Middle frontal gyrus (tissue), 1 donor: ENCODE measurements around the gene SSH3.

Experiments
- DNase-seq: peaks from one replicate; pipeline ENCODE4 v3.0.0-alpha.2; 2015; ENCODE audit warnings: low spot score; ENCODE audit errors: extremely low spot score

SSH3 gene

DNA sequence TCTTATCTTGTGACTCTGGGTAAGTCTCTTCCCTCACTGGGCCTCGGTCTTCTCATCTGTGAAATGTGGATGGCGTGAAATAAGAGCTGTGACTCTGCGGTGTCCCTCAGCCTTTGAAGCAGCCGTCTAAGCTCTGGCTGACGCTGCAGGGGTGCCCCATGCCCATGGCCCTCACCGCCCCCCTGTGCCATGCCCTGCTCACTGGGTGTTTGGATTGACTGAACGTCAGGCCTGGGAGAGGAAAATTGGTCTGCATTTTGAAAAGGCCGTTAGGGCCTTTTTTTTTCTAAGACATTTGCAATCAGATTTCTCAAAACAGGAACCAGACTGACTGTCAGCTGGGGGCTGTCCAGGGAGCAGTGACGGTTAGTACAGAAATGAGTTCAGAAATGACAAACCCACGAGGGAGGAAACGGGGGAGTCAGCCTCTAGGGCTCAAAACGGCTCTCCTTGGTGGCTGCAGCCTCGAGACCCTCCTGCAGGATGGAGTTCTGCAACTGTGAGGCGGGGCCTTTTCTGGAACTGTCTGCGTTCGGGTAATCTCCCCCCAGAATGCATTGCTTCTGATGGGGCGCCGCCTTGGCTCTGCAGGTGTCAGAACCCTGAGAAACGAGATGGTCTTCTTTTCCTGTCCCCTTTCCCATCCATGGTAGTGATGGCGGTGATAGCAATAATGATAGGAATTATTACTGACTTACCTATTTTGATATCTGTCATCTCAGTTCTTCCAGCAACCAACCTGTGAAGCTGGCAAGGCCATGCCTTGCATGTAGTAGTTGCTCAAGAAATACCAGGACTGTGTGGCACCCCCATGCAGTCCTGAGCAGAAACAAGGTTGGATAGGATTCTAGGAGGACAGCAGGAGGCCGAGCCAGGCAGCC is 35.0 kb upstream of the SSH3 start:
- no peak for DNase-seq

DNA sequence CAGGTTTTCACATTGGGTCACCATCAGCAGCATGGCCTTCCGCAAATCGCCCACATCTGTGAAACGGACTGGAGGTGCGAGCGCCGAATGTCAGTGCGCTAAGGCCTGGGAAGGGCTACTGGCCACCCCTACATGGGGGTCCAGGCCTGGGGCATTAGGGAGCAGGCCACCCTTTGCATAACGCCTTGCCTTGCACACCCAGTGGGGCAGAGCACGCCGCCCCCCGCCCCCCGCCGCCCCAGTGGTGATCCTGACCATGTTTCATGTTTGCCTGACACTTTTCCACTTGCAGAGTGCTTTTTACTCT is 34.4 kb upstream of the SSH3 start:
- no peak for DNase-seq

DNA sequence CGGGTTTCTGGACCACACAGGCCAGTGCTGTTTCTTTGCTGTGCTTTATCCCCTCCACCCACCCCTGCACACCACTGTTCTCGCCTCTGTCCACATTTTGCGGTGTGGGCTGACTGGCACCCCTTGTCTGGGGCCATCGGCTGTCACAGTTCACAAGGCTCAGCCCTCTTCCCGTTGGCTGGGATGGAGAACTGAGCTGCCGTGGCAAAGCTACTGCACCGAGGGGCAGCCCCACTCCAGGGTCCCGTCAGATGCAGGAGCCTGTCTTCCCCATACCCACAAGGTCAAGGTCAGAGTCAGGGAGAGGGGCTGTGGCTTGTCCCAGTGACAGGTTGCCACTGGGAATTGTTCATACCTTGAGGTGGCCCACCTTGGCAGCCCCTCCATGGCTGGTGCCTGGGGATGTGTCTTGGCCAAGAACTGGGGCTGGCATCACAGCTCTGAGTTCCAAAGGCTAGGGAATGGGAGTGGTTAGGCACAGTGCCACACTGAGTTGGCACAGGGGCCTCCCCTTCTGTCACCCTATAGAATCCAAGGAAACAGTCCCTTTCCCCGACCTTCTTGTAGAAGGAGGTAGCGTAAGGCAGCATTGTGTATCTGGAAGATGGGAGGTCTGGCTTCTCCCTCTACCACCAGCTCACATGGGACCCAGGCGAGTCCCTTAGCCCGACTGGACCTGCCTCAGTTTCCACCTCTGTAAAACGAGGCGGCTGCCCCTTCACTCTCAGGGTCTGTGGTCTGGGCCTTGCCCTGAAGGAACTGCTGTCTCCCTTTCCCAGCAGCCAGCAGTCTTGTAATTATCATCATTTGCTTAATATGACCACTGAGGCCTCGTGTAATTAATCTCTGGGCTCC is 33.7 kb upstream of the SSH3 start:
- no peak for DNase-seq

DNA sequence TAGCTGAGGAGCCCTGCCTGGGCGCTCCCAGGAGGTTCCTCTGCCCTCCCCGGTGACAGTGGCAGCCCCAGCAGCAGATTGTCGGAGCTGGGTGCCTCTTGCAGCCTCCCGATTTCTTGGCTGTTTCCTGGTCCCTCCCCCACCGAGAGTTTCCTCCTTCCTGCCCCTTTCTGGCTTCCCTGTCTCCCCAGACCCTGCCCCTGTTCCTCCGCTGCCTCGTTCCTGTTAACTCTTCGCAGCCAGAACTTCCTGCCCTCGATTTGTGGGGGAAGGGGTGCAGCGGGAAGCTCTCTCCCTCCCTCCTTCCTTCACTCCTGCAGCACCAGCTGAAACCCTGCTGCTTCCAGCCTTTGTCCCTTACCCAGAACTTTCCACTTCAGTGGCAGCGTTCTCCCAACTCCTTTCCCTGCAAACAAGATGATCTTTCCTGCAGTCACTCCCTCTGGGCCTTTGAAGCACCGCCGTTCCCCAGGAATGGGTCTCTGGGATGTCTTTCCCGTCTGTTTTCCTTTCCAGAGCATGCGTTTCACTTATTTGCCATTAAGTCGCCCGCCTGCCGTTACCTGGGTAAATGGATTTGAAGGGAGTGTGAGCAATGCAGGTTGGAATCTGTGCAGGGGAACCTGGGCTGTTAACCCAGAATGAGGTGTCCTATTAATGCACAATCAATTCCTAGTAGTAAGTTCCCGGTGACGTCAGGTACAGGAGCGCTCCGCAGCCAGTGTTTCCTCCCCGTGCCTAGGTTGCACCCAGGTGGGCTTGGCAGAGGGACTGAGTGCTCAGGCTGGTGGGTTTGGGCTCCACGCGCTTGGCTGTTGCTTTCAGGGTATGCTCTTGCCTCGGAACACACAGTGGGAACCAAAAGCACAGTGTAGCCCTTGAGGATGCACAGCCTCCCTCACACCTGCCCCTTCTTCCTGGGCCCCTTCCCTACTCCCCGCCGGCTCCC is 32.8 kb upstream of the SSH3 start:
- DNase-seq: no peak

- DNase-seq: no peak
Measured at GRCh38 chr11:67271205-67271540, 32.2 kb upstream of the SSH3 start.

GRCh38 chr11:67271541-67272284 is 31.6 kb upstream of the SSH3 start:
- no peak for DNase-seq

GRCh38 chr11:67272327-67273259 is 30.7 kb upstream of the SSH3 start:
- no peak for DNase-seq

GRCh38 chr11:67273260-67273990 is 29.9 kb upstream of the SSH3 start:
- DNase-seq: no peak

- no peak for DNase-seq
Measured at GRCh38 chr11:67274768-67275605, 28.3 kb upstream of the SSH3 start.

DNA sequence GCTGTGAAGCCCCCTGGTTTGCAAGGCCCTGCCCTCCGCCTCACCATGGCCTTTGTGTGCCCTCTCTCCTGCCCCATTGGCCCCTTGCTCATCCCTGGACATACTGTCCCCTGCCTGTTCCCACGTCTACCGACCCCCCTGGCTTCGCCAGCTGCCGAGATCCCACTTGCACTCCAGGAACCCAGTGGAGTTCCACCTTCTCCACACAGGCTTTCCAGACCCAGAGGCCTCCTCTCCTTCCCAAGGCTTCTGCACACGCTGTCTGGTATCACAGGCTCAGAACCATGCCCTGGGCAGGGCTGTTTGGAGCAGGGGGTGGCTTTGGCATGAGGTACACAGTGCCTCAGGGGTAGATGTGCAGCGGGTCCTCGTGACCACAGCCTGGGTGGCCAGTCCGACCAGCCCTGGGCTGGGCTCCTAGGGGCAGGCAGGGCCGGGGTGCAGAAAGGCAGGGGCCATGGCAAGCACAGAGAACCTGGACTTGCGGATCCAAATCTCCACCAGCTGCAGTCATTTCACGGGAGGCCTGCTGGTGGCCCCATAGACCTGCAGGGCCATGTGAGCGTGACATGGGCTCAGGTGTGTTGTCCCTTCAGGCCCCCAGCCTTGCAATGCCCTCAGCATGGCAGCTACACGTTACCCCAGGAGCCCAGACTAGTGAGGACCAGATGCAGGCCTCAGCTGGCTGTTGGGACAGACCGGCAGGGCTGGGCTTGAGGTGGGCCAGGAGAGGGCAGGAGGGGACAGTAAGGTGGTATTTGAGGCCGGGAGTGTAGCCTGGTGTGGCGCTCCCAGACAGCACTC is 27.5 kb upstream of the SSH3 start:
- DNase-seq: no peak

GRCh38 chr11:67276781-67277230 is 26.5 kb upstream of the SSH3 start:
- no peak for DNase-seq

DNA sequence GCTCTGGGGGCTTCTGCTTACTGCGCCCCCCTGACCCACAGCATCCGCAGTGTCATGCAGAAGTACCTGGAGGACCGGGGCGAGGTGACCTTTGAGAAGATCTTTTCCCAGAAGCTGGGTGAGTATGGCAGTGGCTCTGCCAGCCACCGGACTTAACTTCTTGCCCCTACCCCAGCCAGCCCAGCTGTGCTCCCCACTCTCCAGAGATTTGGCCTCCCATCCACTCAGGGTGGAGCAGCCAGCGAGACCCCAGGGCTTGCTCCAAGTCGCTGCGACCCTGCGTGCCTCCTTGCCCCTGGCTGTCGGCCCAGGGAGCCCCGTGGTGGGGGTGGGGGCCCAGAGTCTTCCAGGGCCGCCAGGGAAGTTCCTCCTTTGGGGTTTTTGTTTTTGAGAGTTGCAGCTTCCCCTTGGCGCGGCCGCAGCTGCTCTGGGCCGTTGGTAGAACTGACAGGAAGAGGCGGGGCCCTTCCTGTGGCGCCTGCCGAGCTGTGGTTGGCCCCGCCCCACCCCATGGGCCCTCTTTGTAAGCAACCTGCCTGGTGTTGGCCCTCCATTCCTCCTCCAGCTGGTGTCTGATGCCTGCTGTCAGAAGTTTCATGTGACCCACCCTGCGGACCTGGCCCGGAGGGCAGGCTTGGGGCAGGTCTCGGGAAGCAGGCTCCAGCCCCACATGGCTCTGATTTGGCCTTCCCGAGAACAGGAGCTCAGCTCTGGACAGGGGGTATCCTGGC is 25.9 kb upstream of the SSH3 start:
- DNase-seq: no peak

- DNase-seq: no peak
Measured at GRCh38 chr11:67278135-67278938, 25.0 kb upstream of the SSH3 start.

GRCh38 chr11:67278939-67279588 is 24.3 kb upstream of the SSH3 start:
- no peak for DNase-seq
